ENCODE data around the gene NFKBIB. TPM values are rescaled to one million over a fixed set of nuclear protein-coding genes. Genes with fewer than 3 reads are reported as not detected.

NFKBIB gene
- total RNA-seq, 1 donor from 2014 or later, result 21.7 TPM

- Mint-ChIP-seq H3K9me3 (ENCODE audit: unreplicated experiment) (no peaks in the 10 kb centered on the region), H3K27me3 (ENCODE audit: low read depth, unreplicated experiment) (no peaks in the 10 kb centered on the region), H3K27ac (ENCODE audit: unreplicated experiment) (no peak overlapping the region), H3K4me3 (ENCODE audit: unreplicated experiment) (peak overlapping the region; percentile 50), H3K36me3 (ENCODE audit: low read depth, unreplicated experiment) (peaks cover 2% of the 10 kb centered on the region), H3K4me1 (ENCODE audit: low read depth, unreplicated experiment) (peaks cover 4% of the 10 kb centered on the region)
- no peak overlapping the region for H3K9ac ChIP-seq (ENCODE audit: low read length)
- peaks cover 4% of the 10 kb centered on the region for H4K20me1 ChIP-seq (ENCODE audit: insufficient read depth, low read length)
- H3K79me2 ChIP-seq (ENCODE audit: insufficient read depth, low read length), result no peaks in the 10 kb centered on the region
- TF ChIP-seq CTCF (IDR thresholded peaks at IDR 0.05; ENCODE audit: insufficient read depth, low read depth, low read length) (no peak), EZH2 (IDR thresholded peaks at IDR 0.05; ENCODE audit: insufficient read depth, low read length) (no peak)
- H3K4me3 ChIP-seq (ENCODE audit: insufficient read depth, low read depth, low read length), result no peak overlapping the region
- DNase-seq (ENCODE audit: low read depth) (no peak), FAIRE-seq (no peak)
- peaks cover 4% of the 10 kb centered on the region for H3K4me1 ChIP-seq (ENCODE audit: insufficient read depth, low read length)
- no peak overlapping the region for H3K27ac ChIP-seq (ENCODE audit: low read depth, low read length)
- H2AFZ ChIP-seq (ENCODE audit: low read depth, low read length), result no peak overlapping the region
- no peaks in the 10 kb centered on the region for H3K9me3 ChIP-seq (ENCODE audit: insufficient read depth, low read depth, low read length)
- no peaks in the 10 kb centered on the region for H3K27me3 ChIP-seq (ENCODE audit: insufficient read depth, low read length)
- H3K36me3 ChIP-seq (ENCODE audit: insufficient read depth, low read length), result no peaks in the 10 kb centered on the region
- H3K4me2 ChIP-seq (ENCODE audit: low read length), result no peak overlapping the region
Measured at GRCh38 chr19:38958301-38958700, 58.5 kb downstream of the NFKBIB start.

Other genes with a start within 250 kb of the NFKBIB start
- 4.6 and 6.0 TPM in 2 replicates for gene CAPN12, start 155.5 kb upstream of the NFKBIB start, total RNA-seq
- not detected in 2 replicates for gene LGALS7, start 126.5 kb upstream of the NFKBIB start, total RNA-seq
- not detected in 2 replicates for gene LGALS7B, start 110.8 kb upstream of the NFKBIB start, total RNA-seq
- 0.32 TPM in 1 of 2 replicates, not detected in the other for gene LGALS4, start 87.0 kb upstream of the NFKBIB start, total RNA-seq
- 51.4 and 53.3 TPM in 2 replicates for gene ECH1, start 68.2 kb upstream of the NFKBIB start, total RNA-seq
- 285 and 314 TPM in 2 replicates for gene HNRNPL, start 50.0 kb upstream of the NFKBIB start, total RNA-seq
- 0.91 and 1.3 TPM in 2 replicates for gene RINL, start 21.7 kb upstream of the NFKBIB start, total RNA-seq
- 35.3 and 35.7 TPM in 2 replicates for gene SIRT2, start 351 bp upstream of the NFKBIB start, total RNA-seq
- 0.36 and 0.89 TPM in 2 replicates for gene CCER2, start 12.2 kb downstream of the NFKBIB start, total RNA-seq
- gene SARS2, start 30.8 kb downstream of the NFKBIB start, total RNA-seq, result 21.1 and 24.8 TPM in 2 replicates
- gene MRPS12, start 31.0 kb downstream of the NFKBIB start, total RNA-seq, result 57.5 and 59.5 TPM in 2 replicates
- 14.7 and 15.9 TPM in 2 replicates for gene FBXO17, start 75.8 kb downstream of the NFKBIB start, total RNA-seq
- gene FBXO27, start 132.6 kb downstream of the NFKBIB start, total RNA-seq, result 4.1 and 7.1 TPM in 2 replicates
- gene ACP7, start 184.4 kb downstream of the NFKBIB start, total RNA-seq, result not detected in 2 replicates
- gene PAK4, start 225.8 kb downstream of the NFKBIB start, total RNA-seq, result 48.0 and 51.1 TPM in 2 replicates